Panc1 (cell line): ENCODE results near the gene RANBP17. TPM values are rescaled to one million over a fixed set of nuclear protein-coding genes. Genes with fewer than 3 reads are reported as not detected.

ENCODE experiments used
- ATAC-seq: fragments of 200-7000 bp; cut with Tn5 transposase; 2 replicates; pipeline ENCODE4 v1.9.1; 2020; ENCODE audit warnings: mild to moderate bottlenecking, moderate library complexity
- BruUV-seq: library from RNA; stranded (reverse); fragments of 400-500 nt; replicated peaks from 2 replicates; lab custom pipeline; 2021; lab: Mats Ljungman, UMichigan
- CTCF ChIA-PET: fragments of 300-600 bp; sonication (Branson Sonifier 250); formaldehyde crosslinking; loops from one replicate; lab custom pipeline; 2022; ENCODE audit warnings: antibody characterized with exemption; lab: Charles Lee
- POLR2A ChIA-PET: fragments of 300-600 bp; sonication (Branson Sonifier 250); formaldehyde crosslinking; loops from one replicate; lab custom pipeline; 2022; ENCODE audit warnings: antibody characterized with exemption; lab: Charles Lee
- DNase-seq: peaks from one replicate; pipeline ENCODE4 v3.0.0-alpha.2; 2010; ENCODE audit warnings: low read depth, low spot score
- H3K27ac ChIP-seq: 2 replicates; pipeline ENCODE4 v1.5.1; 2011; ENCODE audit warnings: mild to moderate bottlenecking, low read length, inconsistent platforms
- H3K27me3 ChIP-seq: fragments of 200-500 bp; sonication (Bioruptor generic); 2 replicates; pipeline ENCODE4 v1.6.0; 2014; ENCODE audit warnings: low read length, inconsistent platforms; ENCODE audit not compliant: control insufficient read depth, insufficient read depth
- H3K36me3 ChIP-seq: fragments of 200-500 bp; sonication (Bioruptor generic); 2 replicates; pipeline ENCODE4 v1.5.1; 2014; ENCODE audit warnings: inconsistent platforms, mild to moderate bottlenecking, low read length, moderate library complexity; ENCODE audit not compliant: control insufficient read depth, insufficient read depth
- H3K4me1 ChIP-seq: 2 replicates; pipeline ENCODE4 v1.5.1; 2011; ENCODE audit warnings: inconsistent platforms, mild to moderate bottlenecking, low read length, moderate library complexity; ENCODE audit not compliant: control insufficient read depth, insufficient read depth
- H3K4me3 ChIP-seq, 2 experiments: 2 replicates each; pipeline ENCODE4 v1.5.1; 2011 to 2012; ENCODE audit warnings: low read depth in 2 of 2, low read length in 2 of 2, mild to moderate bottlenecking in 2 of 2, inconsistent platforms in 1 of 2, moderate library complexity in 1 of 2
- H3K9me3 ChIP-seq: fragments of 200-500 bp; sonication (Bioruptor generic); 2 replicates; pipeline ENCODE4 v1.5.1; 2014; ENCODE audit warnings: low read depth, mild to moderate bottlenecking, inconsistent platforms, low read length, moderate library complexity; ENCODE audit not compliant: control insufficient read depth, insufficient read depth
- CTCF ChIP-seq: fragments of 450-650 bp; IDR thresholded peaks from 2 replicates; pipeline ENCODE4 v1.5.1; 2017; ENCODE audit warnings: mild to moderate bottlenecking
- POLR2AphosphoS5 ChIP-seq: IDR thresholded peaks from 2 replicates; pipeline ENCODE4 v1.6.1; 2012; ENCODE audit warnings: mild to moderate bottlenecking, low read depth, low read length, moderate library complexity
- REST ChIP-seq, 2 experiments: IDR thresholded peaks; 2 replicates each; pipeline ENCODE4 v1.6.1; 2011 to 2012; ENCODE audit warnings: low read depth in 2 of 2, control low read depth in 1 of 2, low read length in 1 of 2, mild to moderate bottlenecking in 1 of 2, moderate library complexity in 1 of 2; ENCODE audit not compliant: insufficient read depth in 1 of 2
- SIN3A ChIP-seq: IDR thresholded peaks from 2 replicates; pipeline ENCODE4 v1.6.1; 2012; ENCODE audit warnings: low read depth, mild to moderate bottlenecking, low read length, moderate library complexity, borderline replicate concordance; ENCODE audit not compliant: insufficient read depth
- TCF7L2 ChIP-seq: IDR thresholded peaks from 2 replicates; pipeline ENCODE4 v1.6.1; 2011; ENCODE audit warnings: mild to moderate bottlenecking, low read depth, low read length, inconsistent platforms
- in situ Hi-C: cut with HindIII; loops from 2 replicates; pipeline ENCODE4 v1.10.0; 2016; ENCODE audit warnings: low sequenced_read_pairs, low pct_unique_long_range_greater_than_20kb
- intact Hi-C: fragments of 100-400 bp; cut with micrococcal nuclease; formaldehyde crosslinking; loops from one replicate; pipeline ENCODE4 v1.10.0; 2022; ENCODE audit not compliant: unreplicated experiment
- total RNA-seq: library from RNA; stranded (reverse); gene quantifications from one replicate; pipeline ENCODE4 v1.2.1, GENCODE V29; 2021; ENCODE audit not compliant: unreplicated experiment

RANBP17 gene
- total RNA-seq, 1 experiment from 2014 or later = not detected

- no TSS peak for BruUV-seq
- Histone ChIP-seq H3K27ac (no peak overlapping the region), H3K27me3 (no peaks in the 10 kb centered on the region), H3K4me1 (no peaks in the 10 kb centered on the region), H3K4me3 (no peak overlapping the region), H3K9me3 (no peaks in the 10 kb centered on the region), H3K36me3 (no peaks in the 10 kb centered on the region)
- TF ChIP-seq REST (IDR thresholded peaks at IDR 0.05; ENCODE audit: insufficient read depth in 1 of 2, low read depth in 2 of 2, low read length in 1 of 2) = no peak
- no peak for TF ChIP-seq POLR2AphosphoS5
- no peak for TF ChIP-seq TCF7L2
- TF ChIP-seq SIN3A = no peak
- TF ChIP-seq CTCF = no peak
- ChIA-PET CTCF (no interaction called here), POLR2A (no interaction called here)
- in situ Hi-C loops = no loop called here
- DNase-seq (no peak), ATAC-seq (no peak)
- intact Hi-C loops = no loop called here
These were observed 25.6 kb upstream of the RANBP17 start for GRCh38 chr5:170836226-170836625.

GRCh38 chr5:170843870-170844269 is 17.9 kb upstream of the RANBP17 start:
- no TSS peak for BruUV-seq
- H3K4me1 ChIP-seq = no peaks in the 10 kb centered on the region
- no peaks in the 10 kb centered on the region for H3K9me3 ChIP-seq
- ChIA-PET POLR2A (no interaction called here), CTCF (no interaction called here)
- intact Hi-C loops = no loop called here
- TF ChIP-seq CTCF = no peak
- TF ChIP-seq TCF7L2 = no peak
- TF ChIP-seq REST (IDR thresholded peaks at IDR 0.05; ENCODE audit: insufficient read depth in 1 of 2, low read depth in 2 of 2, low read length in 1 of 2) = no peak
- H3K4me3 ChIP-seq = no peak overlapping the region
- DNase-seq (no peak), ATAC-seq (no peak)
- in situ Hi-C loops = no loop called here
- no peaks in the 10 kb centered on the region for H3K27me3 ChIP-seq
- H3K36me3 ChIP-seq = no peaks in the 10 kb centered on the region
- no peak overlapping the region for H3K27ac ChIP-seq
